Epithelial cell of prostate (primary cell): ENCODE results near the gene RLF.

Source experiments
- DNase-seq: peaks from one replicate; pipeline ENCODE4 v3.0.0-alpha.2; 2011; ENCODE audit warnings: low read depth, low spot score
- H3K27ac ChIP-seq: fragments of 450-650 bp; 2 replicates; pipeline ENCODE4 v1.5.1; 2017; ENCODE audit warnings: mild to moderate bottlenecking

The RLF gene

GRCh38 chr1:40161125-40161887 lies at the start of gene RLF:
Gene RLF, plus strand, starts transcription at chr1:40161387. Its CDS starts 13 bp downstream, at chr1:40161400.
- H3K27ac ChIP-seq: peak within 1 kb of the TSS; percentile 75
- peak; percentile 64 for DNase-seq

GRCh38 chr1:40114400-40114799 lies 46.8 kb upstream of the RLF start:
- no peak for DNase-seq
- H3K27ac ChIP-seq: no peak overlapping the region

- H3K27ac ChIP-seq: no peak overlapping the region
- DNase-seq: no peak
These were observed 41.1 kb upstream of the RLF start for GRCh38 chr1:40120128-40120527.

- no peak for DNase-seq
- no peak overlapping the region for H3K27ac ChIP-seq
These were observed 38.3 kb upstream of the RLF start for GRCh38 chr1:40122855-40123254.

- DNase-seq: peak; percentile 36
- H3K27ac ChIP-seq: no peak overlapping the region
These were observed 30.3 kb upstream of the RLF start for GRCh38 chr1:40130892-40131291.

GRCh38 chr1:40132383-40133311 lies 28.5 kb upstream of the RLF start:
- no peak overlapping the region for H3K27ac ChIP-seq
- no peak for DNase-seq

- H3K27ac ChIP-seq: no peak overlapping the region
- no peak for DNase-seq
These were observed 27.9 kb upstream of the RLF start for GRCh38 chr1:40133312-40133665.

- no peak for DNase-seq
- no peak overlapping the region for H3K27ac ChIP-seq
These were observed 27.3 kb upstream of the RLF start for GRCh38 chr1:40133839-40134238.

GRCh38 chr1:40140211-40140973 lies 20.8 kb upstream of the RLF start:
- H3K27ac ChIP-seq: peak overlapping the region; percentile 16
- DNase-seq: no peak

GRCh38 chr1:40141878-40142535 lies 19.2 kb upstream of the RLF start:
- no peak for DNase-seq
- no peak overlapping the region for H3K27ac ChIP-seq

GRCh38 chr1:40143891-40144575 lies 17.2 kb upstream of the RLF start:
- DNase-seq: no peak

GRCh38 chr1:40151457-40152079 lies 9.6 kb upstream of the RLF start:
- DNase-seq: no peak
- H3K27ac ChIP-seq: no peak overlapping the region

More at GRCh38 chr1:40143891-40144575, 17.2 kb upstream of the RLF start:
- no peak overlapping the region for H3K27ac ChIP-seq

- H3K27ac ChIP-seq: no peak overlapping the region
- DNase-seq: no peak
These were observed 8.0 kb upstream of the RLF start for GRCh38 chr1:40153073-40153770.

- DNase-seq: no peak
- no peak overlapping the region for H3K27ac ChIP-seq
These were observed 6.1 kb upstream of the RLF start for GRCh38 chr1:40155135-40155534.

GRCh38 chr1:40155910-40156309 lies 5.3 kb upstream of the RLF start:
- DNase-seq: no peak
- no peak overlapping the region for H3K27ac ChIP-seq

GRCh38 chr1:40160806-40161124 lies 422 bp upstream of the RLF start:
- H3K27ac ChIP-seq: peak overlapping the region; percentile 75
- DNase-seq: no peak

- DNase-seq: no peak
These were observed 756 bp downstream of the RLF start for GRCh38 chr1:40161888-40162397.

GRCh38 chr1:40162753-40163441 lies 1.7 kb downstream of the RLF start:
- H3K27ac ChIP-seq: no peak overlapping the region
- no peak for DNase-seq

More at GRCh38 chr1:40161888-40162397, 756 bp downstream of the RLF start:
- H3K27ac ChIP-seq: peak overlapping the region; percentile 75
